Testis (tissue), 2 donors: Measurements from ENCODE around the gene STAC3.

Experiments used
- POLR2A ChIP-seq: fragments of 450-650 bp; IDR thresholded peaks from one replicate; pipeline ENCODE4 v1.6.1; 2017; ENCODE audit warnings: antibody characterized with exemption, mild to moderate bottlenecking, moderate library complexity
- TF ChIP-seq, protein P1 (sequence below), 3 experiments: fragments of 450-650 bp in 2 of 3; fragments of 200-600 bp in 1 of 3; sonication (generic) in 1 of 3; IDR thresholded peaks; one replicate each; pipeline ENCODE4 v1.5.1; 2016 to 2019; ENCODE audit warnings: antibody characterized with exemption in 3 of 3, mild to moderate bottlenecking in 2 of 3, moderate library complexity in 1 of 3

GRCh38 chr12:57247041-57247440, 3.9 kb downstream of the STAC3 start:
- TF ChIP-seq POLR2A, result no peak
- TF ChIP-seq, protein P1, sequence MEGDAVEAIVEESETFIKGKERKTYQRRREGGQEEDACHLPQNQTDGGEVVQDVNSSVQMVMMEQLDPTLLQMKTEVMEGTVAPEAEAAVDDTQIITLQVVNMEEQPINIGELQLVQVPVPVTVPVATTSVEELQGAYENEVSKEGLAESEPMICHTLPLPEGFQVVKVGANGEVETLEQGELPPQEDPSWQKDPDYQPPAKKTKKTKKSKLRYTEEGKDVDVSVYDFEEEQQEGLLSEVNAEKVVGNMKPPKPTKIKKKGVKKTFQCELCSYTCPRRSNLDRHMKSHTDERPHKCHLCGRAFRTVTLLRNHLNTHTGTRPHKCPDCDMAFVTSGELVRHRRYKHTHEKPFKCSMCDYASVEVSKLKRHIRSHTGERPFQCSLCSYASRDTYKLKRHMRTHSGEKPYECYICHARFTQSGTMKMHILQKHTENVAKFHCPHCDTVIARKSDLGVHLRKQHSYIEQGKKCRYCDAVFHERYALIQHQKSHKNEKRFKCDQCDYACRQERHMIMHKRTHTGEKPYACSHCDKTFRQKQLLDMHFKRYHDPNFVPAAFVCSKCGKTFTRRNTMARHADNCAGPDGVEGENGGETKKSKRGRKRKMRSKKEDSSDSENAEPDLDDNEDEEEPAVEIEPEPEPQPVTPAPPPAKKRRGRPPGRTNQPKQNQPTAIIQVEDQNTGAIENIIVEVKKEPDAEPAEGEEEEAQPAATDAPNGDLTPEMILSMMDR (IDR thresholded peaks at IDR 0.05), result no peak
